Stomach (tissue), 4 donors: ENCODE measurements around the gene OGG1.

Experiments used
- CTCF ChIP-seq, 7 experiments: fragments of 450-650 bp in 4 of 7; fragments of 200-600 bp in 3 of 7; sonication (generic) in 3 of 7; IDR thresholded peaks; one replicate each; pipeline ENCODE4 v1.5.1; 2016 to 2019; ENCODE audit warnings: antibody characterized with exemption in 7 of 7, control low read depth in 2 of 7, mild to moderate bottlenecking in 1 of 7
- EP300 ChIP-seq: sonication (generic); formaldehyde crosslinking; IDR thresholded peaks from one replicate; pipeline ENCODE4 v1.6.1; 2017; ENCODE audit warnings: antibody characterized with exemption
- POLR2A ChIP-seq, 4 donors: fragments of 450-650 bp; IDR thresholded peaks; one replicate each; pipeline ENCODE4 v1.6.1; 2016; ENCODE audit warnings: antibody characterized with exemption in 4 of 4, control low read depth in 2 of 4, mild to moderate bottlenecking in 1 of 4, moderate library complexity in 1 of 4
- POLR2AphosphoS5 ChIP-seq, 3 donors: sonication (generic); formaldehyde crosslinking; IDR thresholded peaks; one replicate each; pipeline ENCODE4 v1.6.1; 2016; ENCODE audit warnings: antibody characterized with exemption in 3 of 3

- TF ChIP-seq POLR2A (IDR thresholded peaks at IDR 0.05): no peak
- TF ChIP-seq CTCF (IDR thresholded peaks at IDR 0.05): no peak
- no peak for TF ChIP-seq POLR2AphosphoS5 (IDR thresholded peaks at IDR 0.05)
- no peak for TF ChIP-seq EP300
These were observed 34.6 kb upstream of the OGG1 start for GRCh38 chr3:9715136-9715535.
